Cardiac muscle cell (in vitro differentiated cells and primary cell): ENCODE measurements around the gene GRK1. TPM values are rescaled to one million over a fixed set of nuclear protein-coding genes. Genes with fewer than 3 reads are reported as not detected.

Experiments used
- DNase-seq, 2 donors: peaks; one replicate each; pipeline versions ENCODE4 v3.0.0 to v3.0.0-alpha.2; 2010 to 2017; ENCODE audit warnings: low read depth in 1 of 2, low spot score in 1 of 2
- H3K27ac ChIP-seq: fragments of 200-600 bp; sonication (generic); 2 replicates; pipeline ENCODE4 v1.5.1; 2016
- H3K27me3 ChIP-seq: fragments of 200-600 bp; sonication (generic); 2 replicates; pipeline ENCODE4 v1.6.0; 2016; ENCODE audit warnings: control low read depth
- H3K36me3 ChIP-seq: fragments of 200-600 bp; sonication (generic); 2 replicates; pipeline ENCODE4 v1.5.1; 2016; ENCODE audit warnings: control low read depth
- H3K4me1 ChIP-seq: fragments of 200-600 bp; sonication (generic); 2 replicates; pipeline ENCODE4 v1.8.1; 2017; ENCODE audit warnings: low read depth, mild to moderate bottlenecking, mixed run types
- H3K4me3 ChIP-seq: fragments of 200-600 bp; sonication (generic); 2 replicates; pipeline ENCODE4 v1.5.1; 2016; ENCODE audit warnings: mild to moderate bottlenecking
- H3K9me3 ChIP-seq: fragments of 200-600 bp; sonication (generic); 2 replicates; pipeline ENCODE4 v1.5.1; 2017; ENCODE audit warnings: low read depth, mild to moderate bottlenecking, control low read depth
- polyA plus RNA-seq: library from polyadenylated mRNA; unstranded; fragments of >200 nt; fragmentation: Nextera tagmentation; extraction: Ambion mirVana; gene quantifications from 2 replicates; pipeline ENCODE4 v1.2.1, GENCODE V29; 2016
- total RNA-seq: library from RNA; depleted of rRNA; stranded (reverse); fragments of >200 nt; gene quantifications from 2 replicates; pipeline ENCODE4 v1.2.3, GENCODE V29; 2016
- TF ChIP-seq, protein P1 (sequence below): IDR thresholded peaks from 2 replicates; pipeline ENCODE4 v1.5.1; 2012; ENCODE audit warnings: low read depth, mild to moderate bottlenecking, low read length

GRK1 gene
- total and polyA plus RNA-seq, 2 experiments from 2014 or later, result 0.13 to 0.21 TPM

DNA sequence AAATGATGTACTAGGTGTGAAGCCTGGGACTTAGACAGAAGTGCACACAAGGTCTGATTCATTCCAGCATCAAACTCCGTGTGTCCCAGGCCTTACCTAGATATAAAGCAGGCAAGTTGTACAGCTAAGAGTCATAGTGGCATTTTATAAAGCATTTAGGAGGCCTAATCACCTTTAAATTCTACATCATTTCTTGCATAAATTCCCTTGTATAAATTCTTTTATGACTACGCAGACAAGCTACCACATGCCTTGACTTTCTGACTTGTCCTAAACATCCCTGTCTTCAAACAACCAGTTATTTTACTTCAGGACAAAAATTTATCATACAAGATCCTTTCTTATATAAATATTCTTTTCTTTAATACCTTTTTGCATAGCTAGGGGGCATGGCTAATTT, 114.6 kb downstream of the GRK1 start:
- no peaks in the 10 kb centered on the region for H3K4me1 ChIP-seq
- H3K9me3 ChIP-seq, result no peaks in the 10 kb centered on the region
- no peak overlapping the region for H3K27ac ChIP-seq
- no peaks in the 10 kb centered on the region for H3K36me3 ChIP-seq
- TF ChIP-seq, protein P1, sequence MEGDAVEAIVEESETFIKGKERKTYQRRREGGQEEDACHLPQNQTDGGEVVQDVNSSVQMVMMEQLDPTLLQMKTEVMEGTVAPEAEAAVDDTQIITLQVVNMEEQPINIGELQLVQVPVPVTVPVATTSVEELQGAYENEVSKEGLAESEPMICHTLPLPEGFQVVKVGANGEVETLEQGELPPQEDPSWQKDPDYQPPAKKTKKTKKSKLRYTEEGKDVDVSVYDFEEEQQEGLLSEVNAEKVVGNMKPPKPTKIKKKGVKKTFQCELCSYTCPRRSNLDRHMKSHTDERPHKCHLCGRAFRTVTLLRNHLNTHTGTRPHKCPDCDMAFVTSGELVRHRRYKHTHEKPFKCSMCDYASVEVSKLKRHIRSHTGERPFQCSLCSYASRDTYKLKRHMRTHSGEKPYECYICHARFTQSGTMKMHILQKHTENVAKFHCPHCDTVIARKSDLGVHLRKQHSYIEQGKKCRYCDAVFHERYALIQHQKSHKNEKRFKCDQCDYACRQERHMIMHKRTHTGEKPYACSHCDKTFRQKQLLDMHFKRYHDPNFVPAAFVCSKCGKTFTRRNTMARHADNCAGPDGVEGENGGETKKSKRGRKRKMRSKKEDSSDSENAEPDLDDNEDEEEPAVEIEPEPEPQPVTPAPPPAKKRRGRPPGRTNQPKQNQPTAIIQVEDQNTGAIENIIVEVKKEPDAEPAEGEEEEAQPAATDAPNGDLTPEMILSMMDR, result no peak
- H3K4me3 ChIP-seq, result no peak overlapping the region
- H3K27me3 ChIP-seq, result peaks cover 20% of the 10 kb centered on the region
- no peak for DNase-seq

DNA sequence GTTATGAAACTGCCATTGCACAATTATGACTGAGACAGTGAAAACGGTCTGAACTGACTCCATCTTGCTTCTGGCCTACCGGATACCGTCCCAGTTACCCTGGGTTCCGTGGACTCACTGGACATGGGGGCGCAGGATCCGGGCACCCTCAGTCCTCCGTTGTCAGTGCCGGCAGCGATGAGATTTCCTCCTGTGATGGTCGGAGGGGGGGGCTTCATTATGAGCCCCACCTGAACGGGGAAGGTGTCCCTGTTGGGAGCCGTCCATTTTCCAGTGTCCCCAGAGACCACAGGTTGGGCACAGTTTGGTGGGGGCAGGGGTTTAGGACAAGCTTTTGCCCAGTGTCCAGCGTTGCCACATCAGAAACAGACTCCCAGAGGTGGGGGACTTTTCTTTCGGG, 115.5 kb downstream of the GRK1 start:
- Histone ChIP-seq H3K9me3 (no peaks in the 10 kb centered on the region), H3K4me3 (no peak overlapping the region)

DNA sequence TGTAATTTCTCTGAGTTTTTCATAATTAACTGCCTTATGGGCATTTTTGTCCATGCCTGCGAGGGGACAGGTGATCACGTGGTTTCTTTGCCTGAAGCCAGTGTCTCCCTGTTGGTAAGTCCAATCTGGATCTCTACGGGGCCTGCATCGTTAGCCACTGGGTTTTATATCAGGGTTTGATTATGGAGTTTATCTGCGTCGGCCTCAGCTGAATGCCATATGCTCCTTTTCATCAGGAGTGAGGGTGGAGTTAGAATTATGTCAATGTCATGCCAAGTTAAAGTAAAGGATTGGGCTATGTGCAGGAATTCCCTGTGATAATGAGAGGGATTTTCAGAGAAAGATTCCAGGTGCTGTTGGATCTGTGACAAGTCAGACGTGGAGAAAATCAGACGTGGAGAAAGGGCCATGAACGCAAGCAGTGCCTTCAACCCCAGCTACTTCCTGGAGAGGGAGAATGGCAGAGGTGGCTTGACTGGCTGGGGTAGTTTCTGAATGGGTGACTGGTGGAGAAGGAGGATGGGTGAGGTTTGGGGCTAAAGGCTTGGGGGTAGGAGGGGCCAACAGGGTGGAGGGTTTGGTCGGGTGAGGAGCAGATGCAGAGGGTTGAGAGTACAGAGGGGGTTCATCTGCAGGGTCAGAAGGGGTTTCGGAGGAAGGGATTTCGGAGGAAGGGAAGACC, 116.3 kb downstream of the GRK1 start:
- no peaks in the 10 kb centered on the region for H3K4me1 ChIP-seq
- no peaks in the 10 kb centered on the region for H3K36me3 ChIP-seq
- TF ChIP-seq, protein P1, result no peak
- no peaks in the 10 kb centered on the region for H3K9me3 ChIP-seq
- no peak for DNase-seq
- peaks cover 16% of the 10 kb centered on the region for H3K27me3 ChIP-seq
- no peak overlapping the region for H3K4me3 ChIP-seq
- H3K27ac ChIP-seq, result no peak overlapping the region

More for the DNA sequence above, 115.5 kb downstream of the GRK1 start:
- no peaks in the 10 kb centered on the region for H3K36me3 ChIP-seq
- H3K4me1 ChIP-seq, result no peaks in the 10 kb centered on the region
- peaks cover 20% of the 10 kb centered on the region for H3K27me3 ChIP-seq
- DNase-seq, result no peak
- no peak overlapping the region for H3K27ac ChIP-seq
- TF ChIP-seq, protein P1, result no peak

DNA sequence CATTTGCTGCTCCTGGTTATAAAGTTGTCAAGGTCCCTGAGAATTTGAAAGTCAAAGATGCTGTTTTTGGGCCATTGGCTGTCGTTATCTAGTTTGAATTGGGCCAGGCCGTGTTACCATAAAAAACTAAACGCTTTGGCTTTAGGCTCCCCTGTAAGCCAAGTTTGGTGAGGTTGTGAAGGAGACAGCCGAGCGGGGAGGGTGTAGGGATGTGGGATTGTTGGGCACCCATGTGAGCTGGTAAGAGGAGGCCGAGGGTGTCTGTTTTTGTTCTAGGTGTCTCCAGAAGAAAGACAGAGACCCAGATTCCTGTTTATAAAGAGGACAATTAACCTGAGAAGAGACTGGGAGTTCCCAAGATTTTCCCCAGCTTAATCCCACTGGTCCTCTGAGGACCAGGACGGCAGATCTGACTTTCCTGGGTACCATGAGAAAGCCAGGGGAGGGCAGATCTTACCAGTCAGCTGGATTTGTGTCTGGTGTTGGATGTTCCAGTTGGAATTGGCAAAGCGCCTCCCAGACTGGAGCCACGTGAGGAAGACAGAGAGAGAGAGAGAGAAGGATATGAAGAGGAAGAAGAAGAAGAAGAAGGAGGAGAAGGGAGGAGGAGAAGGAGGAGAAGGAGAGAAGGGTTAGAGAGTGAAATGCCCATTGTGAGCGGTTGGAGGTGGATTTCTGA, 117.1 kb downstream of the GRK1 start:
- no peaks in the 10 kb centered on the region for H3K4me1 ChIP-seq
- TF ChIP-seq, protein P1, result no peak

DNA sequence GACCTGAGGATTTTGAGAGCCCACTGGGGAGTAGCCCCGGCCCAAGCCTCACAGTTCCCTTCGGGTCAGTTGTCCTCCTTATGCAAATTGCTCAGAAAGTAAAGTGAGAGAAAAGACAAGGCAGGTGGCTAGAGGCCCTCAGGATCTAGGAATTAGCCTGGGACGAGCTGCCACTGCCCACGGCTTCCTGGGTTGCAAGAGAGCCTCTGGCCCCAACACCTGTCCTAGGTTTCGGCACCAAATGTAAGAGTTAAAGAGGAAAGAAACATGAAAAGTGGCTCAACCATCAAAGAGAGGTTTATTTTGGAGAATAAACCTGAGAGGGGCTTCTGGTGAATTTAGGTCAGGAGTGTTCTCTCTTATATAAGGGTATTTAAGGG, 117.6 kb downstream of the GRK1 start:
- H3K4me1 ChIP-seq, result no peaks in the 10 kb centered on the region
- no peaks in the 10 kb centered on the region for H3K36me3 ChIP-seq
- no peak overlapping the region for H3K27ac ChIP-seq
- peaks cover 8% of the 10 kb centered on the region for H3K27me3 ChIP-seq
- no peak overlapping the region for H3K4me3 ChIP-seq
- no peak for DNase-seq
- H3K9me3 ChIP-seq, result no peaks in the 10 kb centered on the region
- TF ChIP-seq, protein P1, result no peak

More for the DNA sequence above, 117.1 kb downstream of the GRK1 start:
- DNase-seq, result no peak
- H3K4me3 ChIP-seq, result no peak overlapping the region
- H3K27me3 ChIP-seq, result peaks cover 12% of the 10 kb centered on the region
- no peaks in the 10 kb centered on the region for H3K36me3 ChIP-seq
- no peak overlapping the region for H3K27ac ChIP-seq
- H3K9me3 ChIP-seq, result no peaks in the 10 kb centered on the region
